HFFc6 (cell line): Measurements from ENCODE around the gene TRIM74. TPM values are rescaled to one million over a fixed set of nuclear protein-coding genes. Genes with fewer than 3 reads are reported as not detected.
A peak's percentile ranks its signal among the peaks of the same experiment; 100 is the strongest.
"Not testable (repeated sequence)": the region's sequence is repeated elsewhere in the genome, so short reads cannot be mapped to it uniquely, and the experiment has no call there.

Experiments
- DNase-seq: peaks from one replicate; pipeline ENCODE4 v3.0.0-alpha.2; 2018
- H3K27ac Mint-ChIP-seq: 2 replicates; pipeline ENCODE4 v1.8.0; 2020; ENCODE audit warnings: mild to moderate bottlenecking, mixed read lengths
- H3K27me3 Mint-ChIP-seq: 2 replicates; pipeline ENCODE4 v1.8.0; 2021; ENCODE audit warnings: mild to moderate bottlenecking, moderate library complexity, mixed read lengths; ENCODE audit not compliant: insufficient read depth
- H3K36me3 Mint-ChIP-seq: 2 replicates; pipeline ENCODE4 v1.8.0; 2021; ENCODE audit warnings: low read depth, mixed read lengths
- H3K4me1 Mint-ChIP-seq: 2 replicates; pipeline ENCODE4 v1.8.0; 2020; ENCODE audit warnings: low read depth, mixed read lengths
- H3K4me3 Mint-ChIP-seq: 2 replicates; pipeline ENCODE4 v1.8.0; 2020; ENCODE audit warnings: mild to moderate bottlenecking, moderate library complexity, mixed read lengths
- H3K9me3 Mint-ChIP-seq: 2 replicates; pipeline ENCODE4 v1.8.0; 2020; ENCODE audit warnings: mild to moderate bottlenecking, mixed read lengths
- total RNA-seq, 6 experiments: library from RNA; stranded (reverse); fragmentation: NEBNext Ultra II Directional; extraction: Animal tissue kit (Norgen Biotek cat#: 25700); gene quantifications; 2 replicates in 1 of 6; 3 replicates in 5 of 6; pipeline ENCODE4 v1.2.3, GENCODE V29; 2021

TRIM74 gene
- total RNA-seq, 6 experiments from 2014 or later: 0.21 TPM; not detected in 5

DNA sequence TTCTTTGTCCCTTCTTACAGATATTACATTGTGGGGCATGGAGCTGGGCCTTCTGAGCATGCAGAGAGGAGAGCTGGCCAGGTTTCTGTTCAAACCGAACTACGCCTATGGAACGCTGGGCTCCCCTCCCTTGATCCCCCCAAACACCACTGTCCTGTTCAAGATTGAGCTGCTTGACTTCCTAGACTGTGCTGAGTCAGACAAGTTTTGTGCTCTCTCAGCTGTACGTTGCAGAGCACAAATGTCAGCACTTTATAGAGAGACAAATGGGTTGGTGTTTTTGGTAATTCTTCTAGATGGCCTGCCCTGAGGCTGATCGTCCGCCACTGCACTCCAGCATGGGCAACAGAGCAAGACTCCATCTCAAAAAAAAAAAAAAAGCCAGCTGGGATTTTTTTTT lies 2.2 kb upstream of the TRIM74 start:
- H3K27ac Mint-ChIP-seq, DNase-seq, H3K4me3 Mint-ChIP-seq, H3K4me1 Mint-ChIP-seq, H3K36me3 Mint-ChIP-seq, H3K9me3 Mint-ChIP-seq, H3K27me3 Mint-ChIP-seq: not testable (repeated sequence)

DNA sequence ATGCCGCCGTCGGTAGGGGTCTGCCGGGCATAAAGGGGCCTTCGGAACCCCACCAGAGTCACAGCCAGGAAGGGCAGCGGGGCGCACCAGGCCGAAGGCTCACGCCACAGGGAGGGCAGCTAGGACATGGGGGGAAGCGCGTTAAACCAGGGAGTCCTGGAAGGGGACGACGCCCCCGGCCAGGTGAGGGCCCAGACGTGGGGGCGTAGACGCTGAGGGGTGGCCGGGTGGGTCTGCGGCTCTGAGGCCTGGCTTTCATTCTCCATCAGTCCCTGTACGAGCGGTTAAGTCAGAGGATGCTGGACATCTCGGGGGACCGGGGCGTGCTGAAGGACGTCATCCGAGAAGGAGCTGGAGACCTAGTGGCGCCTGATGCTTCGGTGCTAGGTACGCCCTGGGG lies 422 bp upstream of the TRIM74 start:
- not testable (repeated sequence) for H3K27ac Mint-ChIP-seq, H3K4me1 Mint-ChIP-seq

GRCh38 chr7:72966892-72967291 lies 2.4 kb downstream of the TRIM74 start:
- not testable (repeated sequence) for H3K27me3 Mint-ChIP-seq, H3K27ac Mint-ChIP-seq, H3K4me3 Mint-ChIP-seq, DNase-seq, H3K36me3 Mint-ChIP-seq, H3K4me1 Mint-ChIP-seq, H3K9me3 Mint-ChIP-seq

More for the DNA sequence above, 422 bp upstream of the TRIM74 start:
- not testable (repeated sequence) for H3K9me3 Mint-ChIP-seq, H3K4me3 Mint-ChIP-seq, DNase-seq, H3K36me3 Mint-ChIP-seq, H3K27me3 Mint-ChIP-seq

GRCh38 chr7:72965186-72965975 lies 3.9 kb downstream of the TRIM74 start:
- H3K36me3 Mint-ChIP-seq, H3K4me3 Mint-ChIP-seq, H3K9me3 Mint-ChIP-seq, H3K27ac Mint-ChIP-seq, DNase-seq, H3K4me1 Mint-ChIP-seq, H3K27me3 Mint-ChIP-seq: not testable (repeated sequence)

GRCh38 chr7:72963056-72963455 lies 6.2 kb downstream of the TRIM74 start:
- DNase-seq, H3K27me3 Mint-ChIP-seq, H3K36me3 Mint-ChIP-seq, H3K27ac Mint-ChIP-seq, H3K4me3 Mint-ChIP-seq, H3K4me1 Mint-ChIP-seq, H3K9me3 Mint-ChIP-seq: not testable (repeated sequence)

DNA sequence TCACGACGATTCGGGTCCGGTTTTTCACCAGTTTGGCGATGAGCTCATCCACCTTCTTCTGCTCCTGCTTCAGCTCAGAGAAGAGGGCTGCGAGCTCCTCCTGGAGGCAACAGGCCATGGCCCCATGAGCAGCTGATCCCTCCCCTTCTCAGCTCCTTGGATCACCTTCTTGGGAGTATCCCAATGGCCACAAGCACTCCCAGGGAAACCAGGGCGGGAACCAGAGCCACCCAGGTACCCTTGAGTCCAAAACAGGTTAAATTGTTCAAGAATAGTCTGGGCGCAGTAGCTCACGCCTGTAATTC lies 8.0 kb downstream of the TRIM74 start:
- H3K36me3 Mint-ChIP-seq, H3K4me3 Mint-ChIP-seq, H3K27ac Mint-ChIP-seq: not testable (repeated sequence)

GRCh38 chr7:72960626-72961345 lies 8.5 kb downstream of the TRIM74 start:
- H3K36me3 Mint-ChIP-seq, H3K27me3 Mint-ChIP-seq: not testable (repeated sequence)

More for the DNA sequence above, 8.0 kb downstream of the TRIM74 start:
- not testable (repeated sequence) for H3K9me3 Mint-ChIP-seq, H3K27me3 Mint-ChIP-seq, H3K4me1 Mint-ChIP-seq, DNase-seq

GRCh38 chr7:72960029-72960428 lies 9.2 kb downstream of the TRIM74 start:
- H3K27ac Mint-ChIP-seq, H3K36me3 Mint-ChIP-seq: not testable (repeated sequence)

More at GRCh38 chr7:72960626-72961345, 8.5 kb downstream of the TRIM74 start:
- H3K9me3 Mint-ChIP-seq, H3K4me3 Mint-ChIP-seq, DNase-seq, H3K27ac Mint-ChIP-seq, H3K4me1 Mint-ChIP-seq: not testable (repeated sequence)

DNA sequence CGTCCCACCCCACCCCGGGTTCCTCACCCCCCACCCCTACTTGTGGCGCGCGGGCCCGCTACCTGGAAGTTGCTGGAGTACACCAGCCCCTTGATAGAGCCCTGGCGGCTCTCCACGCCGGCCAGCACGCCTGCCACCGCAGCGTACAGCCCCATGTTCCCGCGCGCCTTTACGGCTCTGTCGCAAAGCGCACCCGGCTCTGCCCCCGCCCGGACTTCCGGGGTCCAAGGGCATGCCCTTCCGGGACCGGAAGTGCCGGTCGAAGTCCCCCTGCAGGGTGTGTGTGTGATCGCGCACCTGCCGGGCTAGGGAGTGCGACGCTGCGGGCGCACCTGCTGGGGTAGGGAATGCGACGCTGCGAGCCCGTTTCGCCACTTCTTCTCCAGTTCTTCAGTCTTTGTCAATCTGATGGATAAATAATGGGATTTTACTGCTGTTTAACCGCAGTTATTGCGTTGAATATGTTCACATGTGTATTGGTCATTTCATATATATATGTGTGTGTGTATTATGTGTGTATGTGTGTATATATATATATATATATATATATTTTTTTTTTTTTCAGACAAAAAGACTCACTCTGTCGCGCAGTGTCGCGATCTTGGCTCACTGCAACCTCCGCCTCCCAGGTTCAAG lies 14.6 kb downstream of the TRIM74 start:
- not testable (repeated sequence) for H3K9me3 Mint-ChIP-seq, H3K36me3 Mint-ChIP-seq, DNase-seq, H3K27me3 Mint-ChIP-seq, H3K4me1 Mint-ChIP-seq, H3K27ac Mint-ChIP-seq
- peak overlapping the region; percentile 71 for H3K4me3 Mint-ChIP-seq

More at GRCh38 chr7:72960029-72960428, 9.2 kb downstream of the TRIM74 start:
- H3K9me3 Mint-ChIP-seq, H3K4me1 Mint-ChIP-seq, H3K4me3 Mint-ChIP-seq, DNase-seq, H3K27me3 Mint-ChIP-seq: not testable (repeated sequence)

- not testable (repeated sequence) for H3K9me3 Mint-ChIP-seq, H3K36me3 Mint-ChIP-seq, DNase-seq, H3K27ac Mint-ChIP-seq, H3K4me1 Mint-ChIP-seq, H3K27me3 Mint-ChIP-seq
- H3K4me3 Mint-ChIP-seq: peak overlapping the region; percentile 41; the same call in 1 of the 2 replicates
Observed at GRCh38 chr7:72953901-72954562, 15.2 kb downstream of the TRIM74 start.

- not testable (repeated sequence) for H3K27me3 Mint-ChIP-seq, H3K4me1 Mint-ChIP-seq, H3K27ac Mint-ChIP-seq, H3K9me3 Mint-ChIP-seq, DNase-seq, H3K4me3 Mint-ChIP-seq, H3K36me3 Mint-ChIP-seq
Observed at GRCh38 chr7:72950432-72950831, 18.8 kb downstream of the TRIM74 start.

GRCh38 chr7:72949686-72950085 lies 19.6 kb downstream of the TRIM74 start:
- DNase-seq, H3K4me1 Mint-ChIP-seq, H3K36me3 Mint-ChIP-seq, H3K4me3 Mint-ChIP-seq, H3K27ac Mint-ChIP-seq, H3K27me3 Mint-ChIP-seq, H3K9me3 Mint-ChIP-seq: not testable (repeated sequence)

DNA sequence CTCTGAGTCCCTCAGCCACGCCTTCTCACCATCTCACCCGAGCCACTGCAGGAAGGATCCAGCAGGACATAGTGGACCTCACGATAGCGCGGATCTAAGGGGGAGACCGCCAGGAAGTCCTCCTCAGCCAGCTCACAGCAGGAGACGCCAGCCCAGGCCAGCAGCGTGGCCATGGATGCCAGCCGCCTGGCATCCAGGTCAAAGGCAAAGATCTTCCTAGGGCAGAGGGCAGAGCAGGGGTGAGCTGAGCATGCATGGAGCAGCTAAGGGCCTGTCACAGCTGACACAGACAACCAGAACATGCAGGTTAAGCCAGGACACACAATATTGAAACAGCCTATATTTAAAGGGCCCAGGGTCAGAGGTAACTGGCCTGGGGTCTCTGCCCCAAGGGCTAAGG lies 20.0 kb downstream of the TRIM74 start:
- not testable (repeated sequence) for DNase-seq, H3K27me3 Mint-ChIP-seq, H3K36me3 Mint-ChIP-seq, H3K27ac Mint-ChIP-seq, H3K4me3 Mint-ChIP-seq, H3K4me1 Mint-ChIP-seq, H3K9me3 Mint-ChIP-seq
